ENCODE data around the gene C10orf62. TPM values are rescaled to one million over a fixed set of nuclear protein-coding genes. Genes with fewer than 3 reads are reported as not detected.

The C10orf62 gene
- total and polyA plus RNA-seq, 9 of the 15 experiments (the other 6 are each of a cell fraction or from before 2014, with no cell fraction given) = not detected

- ChIA-PET CTCF (ENCODE audit: low intra/inter-chr PET ratio) (no interaction called here), POLR2A (no interaction called here)
- no peaks in the 10 kb centered on the region for H4K20me1 ChIP-seq (replicated peaks; ENCODE audit: control insufficient read depth, insufficient read depth, low read length)
- no peaks in the 10 kb centered on the region for H3K9me1 ChIP-seq (ENCODE audit: control insufficient read depth, insufficient read depth, low read length)
- no TSS peak for BruUV-seq (replicated peaks)
- H3K36me3 ChIP-seq (ENCODE audit: control insufficient read depth, insufficient read depth, low read length) = peaks cover 5% of the 10 kb centered on the region; the same call in 1 of the 3 replicates
- no peak for FAIRE-seq
- no peak overlapping the region for H3K4me3 ChIP-seq
- in situ Hi-C loops (cut with MboI) = no loop called here
- H3K79me2 ChIP-seq (ENCODE audit: control insufficient read depth, insufficient read depth, low read length) = peaks cover 27% of the 10 kb centered on the region
- TF ChIP-seq FOXA1 (IDR thresholded peaks at IDR 0.05; ENCODE audit: borderline replicate concordance) = no peak
- no peak for TF ChIP-seq ZNF778 (CRISPR knock-in tag; IDR thresholded peaks at IDR 0.05)
- TF ChIP-seq ZBTB9 (CRISPR knock-in tag; IDR thresholded peaks at IDR 0.05) = no peak
- TF ChIP-seq NR2C2 (CRISPR knock-in tag; IDR thresholded peaks at IDR 0.05) = no peak
- no peak for TF ChIP-seq NR2C2 (tag; IDR thresholded peaks at IDR 0.05)
- TF ChIP-seq ZNF780A (CRISPR knock-in tag; IDR thresholded peaks at IDR 0.05) = no peak
- no peak for TF ChIP-seq MTA1 (IDR thresholded peaks at IDR 0.05; ENCODE audit: borderline replicate concordance)
- TF ChIP-seq VEZF1 (CRISPR knock-in tag; IDR thresholded peaks at IDR 0.05) = no peak
- TF ChIP-seq ZNF76 (CRISPR knock-in tag; IDR thresholded peaks at IDR 0.05; ENCODE audit: borderline replicate concordance) = no peak
- TF ChIP-seq PCBP1 (IDR thresholded peaks at IDR 0.05; ENCODE audit: low read depth, low read length, poor library complexity, severe bottlenecking) = no peak
- no peak for TF ChIP-seq ZBTB1 (CRISPR knock-in tag; IDR thresholded peaks at IDR 0.05; ENCODE audit: borderline replicate concordance, low read depth)
- no peak overlapping the region for H3K9ac ChIP-seq (ENCODE audit: insufficient read depth in 1 of 2, low read depth in 2 of 2, low read length in 2 of 2)
- no peaks in the 10 kb centered on the region for H3K9me3 ChIP-seq (replicated peaks; ENCODE audit: control insufficient read depth, insufficient read depth, low read depth, low read length)
- no peak for DNase-seq (ENCODE audit: extremely low read depth in 1 of 4, low spot score in 3 of 4)
- H2AFZ ChIP-seq (ENCODE audit: low read depth, low read length) = no peak overlapping the region
- ATAC-seq = no peak
- intact Hi-C loops (cut with micrococcal nuclease) = no loop called here
- H3K4me2 ChIP-seq (ENCODE audit: insufficient read depth, low read length) = no peak overlapping the region
- H3K27me3 ChIP-seq (ENCODE audit: control insufficient read depth in 2 of 2, insufficient read depth in 2 of 2, low read length in 2 of 2) = no peaks in the 10 kb centered on the region
- peaks cover 12 to 21% of the 10 kb centered on the region in 2 experiments; a peak in 4 of 5 replicates for H3K4me1 ChIP-seq (replicated peaks in 1 of 2; ENCODE audit: control insufficient read depth in 2 of 2, insufficient read depth in 2 of 2, low read length in 2 of 2)
- H3K27ac ChIP-seq (ENCODE audit: extremely low read depth, low read depth, low read length) = no peak overlapping the region
Measured at GRCh38 chr10:97631098-97631497, 41.6 kb downstream of the C10orf62 start.

Data from K562 (cell line).